BJ (cell line): ENCODE measurements around the gene NPAS3. TPM values are rescaled to one million over a fixed set of nuclear protein-coding genes. Genes with fewer than 3 reads are reported as not detected.

Source experiments
- CTCF ChIA-PET: fragments of 350-600 bp; formaldehyde crosslinking; extraction: SDS; loops from one replicate; lab custom pipeline; 2021; ENCODE audit warnings: antibody characterized with exemption, inconsistent platforms; lab: Yijun Ruan, JAX
- POLR2A ChIA-PET: fragments of 300-600 bp; sonication (Branson Sonifier 250); formaldehyde crosslinking; extraction: SDS; loops from one replicate; lab custom pipeline; 2021; ENCODE audit warnings: antibody characterized with exemption; lab: Charles Lee
- DNase-seq: peaks from one replicate; pipeline ENCODE4 v3.0.0-alpha.2; 2011; ENCODE audit warnings: low read depth
- H3K27me3 ChIP-seq: 2 replicates; pipeline ENCODE4 v1.6.0; 2011; ENCODE audit warnings: low read length; ENCODE audit not compliant: control insufficient read depth, insufficient read depth
- H3K36me3 ChIP-seq: 2 replicates; pipeline ENCODE4 v1.5.1; 2011; ENCODE audit warnings: low read length; ENCODE audit not compliant: control insufficient read depth, insufficient read depth
- H3K4me3 ChIP-seq: 2 replicates; pipeline ENCODE4 v1.5.1; 2011; ENCODE audit warnings: low read depth, mild to moderate bottlenecking, control low read depth, low read length
- polyA plus RNA-seq: library from polyadenylated mRNA; depleted of rRNA; stranded (reverse); fragments of >200 nt; gene quantifications from 2 replicates; pipeline ENCODE4 v1.2.3, GENCODE V29; 2011
- TF ChIP-seq, protein P1 (sequence below): IDR thresholded peaks from 2 replicates; pipeline ENCODE4 v1.5.1; 2011; ENCODE audit warnings: low read depth, mild to moderate bottlenecking, control low read depth, inconsistent platforms, low read length, moderate library complexity; ENCODE audit not compliant: insufficient read depth

The NPAS3 gene
- polyA plus RNA-seq, 1 experiment, result 0.09 TPM

DNA sequence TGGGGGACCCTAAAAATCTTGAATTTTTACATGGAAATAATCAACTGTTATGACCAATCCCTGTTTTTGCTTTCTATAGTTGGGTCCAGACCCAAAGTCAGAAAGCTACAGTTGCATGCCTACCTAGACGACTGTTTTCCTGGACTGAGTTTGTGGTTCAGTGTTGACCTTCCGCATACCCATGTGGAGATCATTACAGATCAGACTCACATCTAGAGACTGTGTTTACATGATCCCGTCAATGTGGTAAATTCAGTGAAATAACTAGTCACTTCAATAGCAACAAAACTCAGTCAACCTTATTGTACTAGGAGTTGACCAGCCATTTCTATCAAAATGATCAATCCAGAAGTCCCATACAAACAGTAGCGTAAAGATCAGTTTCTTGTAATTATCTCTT, 754.6 kb downstream of the NPAS3 start:
- no peak overlapping the region for H3K4me3 ChIP-seq
- TF ChIP-seq, protein P1, sequence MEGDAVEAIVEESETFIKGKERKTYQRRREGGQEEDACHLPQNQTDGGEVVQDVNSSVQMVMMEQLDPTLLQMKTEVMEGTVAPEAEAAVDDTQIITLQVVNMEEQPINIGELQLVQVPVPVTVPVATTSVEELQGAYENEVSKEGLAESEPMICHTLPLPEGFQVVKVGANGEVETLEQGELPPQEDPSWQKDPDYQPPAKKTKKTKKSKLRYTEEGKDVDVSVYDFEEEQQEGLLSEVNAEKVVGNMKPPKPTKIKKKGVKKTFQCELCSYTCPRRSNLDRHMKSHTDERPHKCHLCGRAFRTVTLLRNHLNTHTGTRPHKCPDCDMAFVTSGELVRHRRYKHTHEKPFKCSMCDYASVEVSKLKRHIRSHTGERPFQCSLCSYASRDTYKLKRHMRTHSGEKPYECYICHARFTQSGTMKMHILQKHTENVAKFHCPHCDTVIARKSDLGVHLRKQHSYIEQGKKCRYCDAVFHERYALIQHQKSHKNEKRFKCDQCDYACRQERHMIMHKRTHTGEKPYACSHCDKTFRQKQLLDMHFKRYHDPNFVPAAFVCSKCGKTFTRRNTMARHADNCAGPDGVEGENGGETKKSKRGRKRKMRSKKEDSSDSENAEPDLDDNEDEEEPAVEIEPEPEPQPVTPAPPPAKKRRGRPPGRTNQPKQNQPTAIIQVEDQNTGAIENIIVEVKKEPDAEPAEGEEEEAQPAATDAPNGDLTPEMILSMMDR, result no peak
- POLR2A ChIA-PET, result interaction anchor here (0.6 kb wide), 1 partner anchor 75 kb away, joined by 3 read pairs; no protein-coding TSS in a partner anchor
- CTCF ChIA-PET, result interaction anchor here (1.1 to 1.4 kb wide), 3 partner anchors 46 to 100 kb away, joined by 3 to 5 read pairs (median 4); no protein-coding TSS in a partner anchor
- H3K36me3 ChIP-seq, result no peaks in the 10 kb centered on the region
- H3K27me3 ChIP-seq, result no peaks in the 10 kb centered on the region
- peak; percentile 45 for DNase-seq

DNA sequence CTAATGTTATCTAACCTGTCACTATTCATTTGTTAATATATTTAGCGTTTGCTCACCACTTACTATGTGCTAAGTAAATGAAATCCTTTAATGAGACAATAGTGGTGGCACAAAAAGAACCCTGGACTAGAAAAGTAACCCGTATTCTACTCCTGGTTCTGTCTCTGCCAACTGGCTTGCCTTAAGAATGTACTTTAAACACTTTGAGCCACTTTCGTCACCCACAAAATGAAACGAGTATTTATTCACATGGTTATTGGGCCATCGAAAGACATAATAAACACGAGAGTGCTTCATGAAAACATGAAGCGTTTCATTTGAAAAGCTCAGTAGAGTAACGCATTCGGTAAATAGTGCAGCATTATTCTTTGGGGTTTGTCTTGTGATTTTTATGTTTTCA, 757.5 kb downstream of the NPAS3 start:
- Histone ChIP-seq H3K4me3 (no peak overlapping the region), H3K36me3 (no peaks in the 10 kb centered on the region), H3K27me3 (0 out of 2 replicates have a peak, but pooled peaks cover 3% of the 10 kb centered on the region)
- POLR2A ChIA-PET, result no interaction called here
- TF ChIP-seq, protein P1, result no peak
- no peak for DNase-seq
- CTCF ChIA-PET, result no interaction called here

DNA sequence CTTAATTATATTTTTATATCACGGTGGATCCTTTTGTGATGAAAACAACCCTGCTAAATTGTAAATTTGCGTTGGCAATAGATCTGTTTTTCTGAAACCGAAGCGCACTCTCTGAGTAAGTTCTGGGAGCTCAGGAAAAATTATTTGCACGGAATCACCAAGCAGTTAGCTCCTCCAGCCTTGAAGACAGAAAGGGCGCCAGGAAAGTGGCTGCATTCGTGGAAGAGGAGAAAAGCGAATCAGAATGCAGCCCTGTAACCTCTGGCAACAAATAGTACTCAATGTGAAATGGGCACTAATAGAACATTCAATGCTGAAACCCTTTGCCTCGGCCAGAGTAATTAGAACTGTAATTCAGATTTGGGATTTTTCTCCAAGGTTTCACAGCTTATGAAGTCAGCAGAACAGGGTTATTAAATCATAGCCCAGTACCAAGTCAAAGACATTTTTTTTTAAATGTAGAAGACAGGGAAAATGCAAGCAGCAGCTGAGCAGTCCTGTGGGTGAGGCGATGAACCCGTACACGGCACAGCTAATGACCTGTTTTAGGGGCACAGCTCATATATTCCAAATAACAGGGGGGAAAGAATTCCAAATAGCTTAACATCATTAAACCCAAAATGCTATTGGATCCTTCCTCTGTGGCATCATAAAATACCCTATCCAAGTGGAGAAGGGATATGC, 760.8 kb downstream of the NPAS3 start:
- Histone ChIP-seq H3K36me3 (no peaks in the 10 kb centered on the region), H3K27me3 (0 out of 2 replicates have a peak, but pooled peaks cover 3% of the 10 kb centered on the region), H3K4me3 (no peak overlapping the region)
- CTCF ChIA-PET, result interaction anchor here (2.3 kb wide), 1 partner anchor 32 kb away, joined by 6 read pairs; no protein-coding TSS in a partner anchor
- TF ChIP-seq, protein P1, result no peak
- no peak for DNase-seq
- POLR2A ChIA-PET, result no interaction called here

DNA sequence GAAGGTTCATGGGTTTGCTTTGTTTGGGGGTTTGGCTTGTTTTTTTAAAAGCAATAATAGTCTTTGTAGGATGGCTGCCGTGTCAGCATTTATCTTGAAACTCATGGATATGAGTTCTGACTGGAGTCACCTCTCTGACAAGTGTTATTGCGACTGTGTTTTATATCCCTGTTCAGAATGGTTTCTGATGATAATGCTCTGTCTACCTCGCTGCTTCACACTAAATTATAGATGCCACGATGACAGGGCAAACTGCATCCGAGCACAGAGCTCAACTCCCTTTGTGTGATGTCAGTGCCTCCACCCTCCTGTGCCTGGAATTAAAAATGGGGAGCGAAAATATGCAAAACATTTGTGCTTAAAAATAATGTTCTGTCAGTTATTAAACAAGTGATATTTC, 761.4 kb downstream of the NPAS3 start:
- POLR2A ChIA-PET, result no interaction called here
- TF ChIP-seq, protein P1, result no peak

DNA sequence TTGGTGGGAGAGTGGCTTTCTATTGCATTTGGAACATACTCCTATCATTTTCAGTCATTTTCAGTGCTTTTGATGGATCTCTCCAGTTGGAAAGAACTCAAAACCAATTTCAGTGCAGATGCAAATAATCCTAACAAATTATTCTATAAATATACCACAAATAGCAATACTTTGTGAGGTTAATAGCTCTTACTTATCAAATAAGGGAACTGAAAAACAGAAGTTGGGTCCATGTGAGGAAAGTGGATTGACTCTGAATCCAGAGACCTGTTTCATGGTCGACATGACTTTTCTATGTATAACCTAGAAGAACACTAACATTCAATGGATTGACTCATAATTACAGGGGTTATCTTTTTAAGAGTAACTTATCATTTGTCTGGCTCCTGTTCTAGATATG, 763.6 kb downstream of the NPAS3 start:
- Histone ChIP-seq H3K27me3 (peaks cover 5% of the 10 kb centered on the region; the same call in 1 of the 2 replicates), H3K36me3 (no peaks in the 10 kb centered on the region), H3K4me3 (no peak overlapping the region)
- POLR2A ChIA-PET, result no interaction called here
- CTCF ChIA-PET, result no interaction called here
- no peak for DNase-seq
- TF ChIP-seq, protein P1, result no peak

More for the DNA sequence above, 761.4 kb downstream of the NPAS3 start:
- DNase-seq, result no peak
- CTCF ChIA-PET, result interaction anchor here (2.3 kb wide), 1 partner anchor 32 kb away, joined by 6 read pairs; no protein-coding TSS in a partner anchor
- H3K36me3 ChIP-seq, result no peaks in the 10 kb centered on the region
- peaks cover 4% of the 10 kb centered on the region; the same call in 1 of the 2 replicates for H3K27me3 ChIP-seq
- H3K4me3 ChIP-seq, result no peak overlapping the region
